VCaP (cell line): ENCODE data around the gene ANKEF1.

Experiments
- H3K27ac ChIP-seq: fragments of 450-650 bp; 2 replicates; pipeline ENCODE4 v1.5.1; 2017
- TF ChIP-seq, protein P1 (sequence below): fragments of 450-650 bp; conservative IDR thresholded peaks from 2 replicates; pipeline ENCODE4 v1.5.1; 2017; ENCODE audit warnings: mild to moderate bottlenecking, moderate library complexity

The ANKEF1 gene

DNA sequence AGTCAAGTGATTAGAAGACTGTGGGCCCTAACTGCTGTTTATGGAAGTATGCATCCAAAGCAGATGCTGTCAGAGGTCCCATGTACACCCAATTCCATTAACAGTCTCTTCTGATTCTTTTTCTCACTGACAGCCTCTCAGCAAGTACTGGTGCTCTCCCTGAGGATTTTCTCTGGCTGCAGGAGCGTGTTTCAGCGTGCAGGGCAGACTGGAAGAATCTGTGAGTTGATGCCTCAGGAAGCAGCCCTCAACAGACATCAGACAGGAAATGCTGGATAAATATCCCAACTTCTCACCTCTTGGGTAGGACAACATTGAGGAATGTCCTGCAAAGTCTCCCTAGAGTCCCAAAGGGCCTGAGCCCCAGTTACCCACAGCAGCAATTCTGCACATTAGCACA is 40.8 kb downstream of the ANKEF1 start:
- TF ChIP-seq, protein P1, sequence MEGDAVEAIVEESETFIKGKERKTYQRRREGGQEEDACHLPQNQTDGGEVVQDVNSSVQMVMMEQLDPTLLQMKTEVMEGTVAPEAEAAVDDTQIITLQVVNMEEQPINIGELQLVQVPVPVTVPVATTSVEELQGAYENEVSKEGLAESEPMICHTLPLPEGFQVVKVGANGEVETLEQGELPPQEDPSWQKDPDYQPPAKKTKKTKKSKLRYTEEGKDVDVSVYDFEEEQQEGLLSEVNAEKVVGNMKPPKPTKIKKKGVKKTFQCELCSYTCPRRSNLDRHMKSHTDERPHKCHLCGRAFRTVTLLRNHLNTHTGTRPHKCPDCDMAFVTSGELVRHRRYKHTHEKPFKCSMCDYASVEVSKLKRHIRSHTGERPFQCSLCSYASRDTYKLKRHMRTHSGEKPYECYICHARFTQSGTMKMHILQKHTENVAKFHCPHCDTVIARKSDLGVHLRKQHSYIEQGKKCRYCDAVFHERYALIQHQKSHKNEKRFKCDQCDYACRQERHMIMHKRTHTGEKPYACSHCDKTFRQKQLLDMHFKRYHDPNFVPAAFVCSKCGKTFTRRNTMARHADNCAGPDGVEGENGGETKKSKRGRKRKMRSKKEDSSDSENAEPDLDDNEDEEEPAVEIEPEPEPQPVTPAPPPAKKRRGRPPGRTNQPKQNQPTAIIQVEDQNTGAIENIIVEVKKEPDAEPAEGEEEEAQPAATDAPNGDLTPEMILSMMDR, result no peak
- peak overlapping the region; percentile 81; the same call in 1 of the 2 replicates for H3K27ac ChIP-seq

DNA sequence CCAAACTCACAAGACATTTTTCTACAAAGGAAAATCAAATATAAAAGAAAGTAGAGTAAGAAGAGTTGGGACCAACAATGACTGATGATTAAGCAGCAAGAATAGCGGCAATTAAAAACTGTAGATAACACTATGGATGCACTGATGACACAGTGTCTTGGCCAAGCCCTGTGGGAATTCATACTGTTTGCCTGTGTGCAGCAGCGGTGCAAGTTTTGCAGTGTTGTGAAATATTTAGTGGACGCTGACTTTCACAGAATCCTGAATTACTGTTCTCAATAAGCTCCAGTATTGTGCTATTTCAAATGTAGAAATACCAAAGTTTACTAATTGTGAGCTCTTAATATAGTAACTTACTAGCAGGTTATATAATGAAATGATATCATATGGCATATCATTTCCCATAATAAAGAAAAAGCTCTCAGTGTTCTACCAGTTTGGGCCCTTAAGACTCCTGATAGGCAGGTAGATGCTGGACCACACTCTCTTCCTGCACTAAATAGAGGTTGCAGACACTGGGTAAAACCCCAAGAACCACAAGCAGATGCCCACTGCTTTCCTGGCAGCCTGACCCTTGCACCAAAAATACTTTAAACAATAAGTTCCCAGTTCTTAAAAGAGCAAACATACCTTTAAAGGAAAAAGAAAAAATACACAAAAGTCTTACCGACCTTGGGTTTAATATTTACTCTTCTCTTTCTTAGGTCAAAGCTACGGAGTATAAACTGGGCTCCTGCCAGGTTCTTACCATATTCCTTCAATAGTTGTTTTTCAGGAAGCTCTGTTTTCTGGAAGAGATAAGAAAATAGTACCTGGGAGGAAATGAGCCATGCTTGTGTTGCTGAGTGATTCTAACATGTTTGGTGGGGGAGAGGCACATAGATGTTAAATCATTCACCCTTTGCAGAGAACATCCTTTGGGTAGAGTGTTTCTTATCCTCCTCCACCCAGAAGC is 41.6 kb downstream of the ANKEF1 start:
- TF ChIP-seq, protein P1, result no peak
- H3K27ac ChIP-seq, result peak overlapping the region; percentile 81

DNA sequence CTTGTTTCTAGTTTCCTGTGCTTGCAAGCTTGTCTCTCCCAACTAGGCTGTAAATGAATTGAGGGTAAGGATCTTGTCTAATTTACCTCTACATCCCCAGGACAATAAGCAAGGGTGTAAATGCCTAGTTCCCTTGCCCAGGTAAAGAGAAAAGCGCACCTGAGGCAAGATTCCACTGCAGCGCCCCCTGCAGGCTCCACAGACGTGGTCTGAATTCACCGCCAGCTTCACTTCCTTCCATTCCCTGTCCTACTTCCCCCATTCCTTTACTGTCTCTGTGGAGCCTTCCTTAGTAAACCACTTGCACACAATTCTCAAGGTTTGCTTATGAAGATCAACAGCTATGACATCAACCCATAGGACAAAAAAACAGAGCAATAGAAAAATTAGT is 42.3 kb downstream of the ANKEF1 start:
- H3K27ac ChIP-seq, result peak overlapping the region; percentile 81
- TF ChIP-seq, protein P1, result peak; percentile 51

DNA sequence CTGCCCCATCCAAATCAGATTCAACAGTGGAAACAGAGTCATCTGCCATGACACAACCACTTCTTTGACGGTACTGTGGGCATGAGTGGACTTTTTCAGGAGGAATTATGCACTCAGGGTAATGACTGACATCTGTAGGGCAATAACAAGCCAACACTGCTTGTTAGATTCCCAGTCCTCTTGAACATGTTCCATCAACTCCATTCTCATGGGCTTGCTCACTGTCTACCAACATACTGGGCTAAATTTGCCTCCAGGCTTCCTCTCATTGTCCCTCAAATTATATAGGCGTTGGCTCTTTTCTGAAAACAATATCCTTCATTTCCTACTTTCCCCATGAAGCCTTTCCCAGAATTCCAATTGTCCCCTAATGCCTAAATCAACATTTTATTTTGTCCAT is 43.1 kb downstream of the ANKEF1 start:
- TF ChIP-seq, protein P1, result no peak
- peak overlapping the region; percentile 81 for H3K27ac ChIP-seq

DNA sequence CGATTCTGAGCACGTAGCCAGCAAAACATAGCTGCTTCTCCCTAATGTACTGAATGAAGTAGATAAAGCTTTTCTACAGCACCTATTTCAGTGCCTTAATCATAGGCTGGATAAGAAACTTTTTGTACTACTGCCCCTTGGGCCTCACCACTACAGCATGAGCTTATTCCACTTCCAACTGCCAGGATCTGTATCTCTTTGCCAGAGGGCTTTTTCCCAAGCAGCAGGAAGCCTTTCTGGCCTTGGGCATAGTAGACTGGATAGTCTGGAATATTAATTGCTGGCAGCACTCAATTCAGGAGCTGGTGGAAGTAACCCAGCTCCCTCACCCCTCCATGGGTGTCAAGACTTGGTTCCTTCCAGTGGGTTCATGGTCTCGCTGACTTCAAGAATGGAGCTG is 43.6 kb downstream of the ANKEF1 start:
- TF ChIP-seq, protein P1, result no peak

DNA sequence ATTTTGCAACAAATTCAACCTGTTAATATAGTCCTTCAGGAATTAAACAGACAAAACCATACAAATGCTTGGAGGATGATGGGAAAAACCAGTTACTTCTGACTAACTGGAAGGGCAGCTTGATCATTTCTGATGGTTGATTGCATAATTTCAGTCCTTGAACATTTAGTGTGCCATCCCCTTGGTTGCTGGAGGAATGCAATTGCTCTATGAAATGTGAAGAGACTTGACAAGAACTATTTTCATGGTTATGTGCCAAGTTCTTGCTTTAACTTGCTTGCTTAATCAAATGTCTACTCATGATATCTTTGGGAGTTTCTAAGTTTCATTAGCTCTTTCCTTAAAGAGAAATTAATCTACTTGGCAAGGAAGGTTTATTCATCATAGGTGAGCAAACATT is 45.2 kb downstream of the ANKEF1 start:
- TF ChIP-seq, protein P1, result no peak
- H3K27ac ChIP-seq, result no peak overlapping the region

More for the DNA sequence above, 43.6 kb downstream of the ANKEF1 start:
- peak overlapping the region; percentile 81; the same call in 1 of the 2 replicates for H3K27ac ChIP-seq

DNA sequence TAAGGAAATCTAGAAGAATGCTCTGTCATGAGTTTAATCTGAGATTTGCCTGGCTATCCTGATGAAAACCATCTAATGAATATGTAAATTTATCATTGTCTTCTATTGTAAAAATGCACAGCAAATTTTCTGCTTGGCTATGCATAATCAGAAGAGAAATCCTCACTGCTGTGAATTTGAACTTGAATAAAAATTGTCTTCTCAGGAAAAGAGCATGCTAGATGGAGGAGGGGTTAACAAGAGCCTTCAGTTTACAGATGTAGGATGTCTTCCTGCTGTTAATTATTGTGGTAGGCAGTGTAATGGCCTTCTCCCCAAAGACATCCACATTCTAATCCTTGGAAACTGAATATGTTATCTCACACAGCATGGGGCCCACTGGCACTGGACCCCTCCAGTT is 45.8 kb downstream of the ANKEF1 start:
- TF ChIP-seq, protein P1, result no peak
- no peak overlapping the region for H3K27ac ChIP-seq
